H9 (cell line): ENCODE data around the gene TMSB15A. TPM values are rescaled to one million over a fixed set of nuclear protein-coding genes. Genes with fewer than 3 reads are reported as not detected.
"Not testable (repeated sequence)": the region's sequence is repeated elsewhere in the genome, so short reads cannot be mapped to it uniquely, and the experiment has no call there.

Experiments
- DNase-seq: peaks from one replicate; pipeline ENCODE4 v3.0.0-alpha.2; 2017
- H2AFZ ChIP-seq: one replicate; pipeline ENCODE4 v1.6.1; 2013; ENCODE audit warnings: mild to moderate bottlenecking, low read length, control low read depth, moderate library complexity
- H2AK5ac ChIP-seq: 2 replicates; pipeline ENCODE4 v1.6.1; 2013; ENCODE audit warnings: low read length, control low read depth, mixed read lengths; ENCODE audit not compliant: insufficient read length
- H2BK120ac ChIP-seq: one replicate; pipeline ENCODE4 v1.6.1; 2013; ENCODE audit warnings: low read depth, mild to moderate bottlenecking, low read length, control low read depth, inconsistent platforms; ENCODE audit not compliant: poor library complexity, severe bottlenecking
- H2BK12ac ChIP-seq: 2 replicates; pipeline ENCODE4 v1.6.1; 2013; ENCODE audit warnings: low read length, control low read depth, mixed read lengths, low read depth; ENCODE audit not compliant: insufficient read length
- H2BK15ac ChIP-seq: 2 replicates; pipeline ENCODE4 v1.6.1; 2013; ENCODE audit warnings: low read depth, low read length, control low read depth
- H2BK20ac ChIP-seq: one replicate; pipeline ENCODE4 v1.6.1; 2013; ENCODE audit warnings: low read depth, mild to moderate bottlenecking, low read length, control low read depth, inconsistent platforms; ENCODE audit not compliant: poor library complexity, severe bottlenecking
- H2BK5ac ChIP-seq: 2 replicates; pipeline ENCODE4 v1.6.1; 2013; ENCODE audit warnings: low read length, control low read depth, mixed read lengths; ENCODE audit not compliant: insufficient read length
- H3K14ac ChIP-seq: 2 replicates; pipeline ENCODE4 v1.6.1; 2013; ENCODE audit warnings: low read length, control low read depth; ENCODE audit not compliant: insufficient read depth
- H3K18ac ChIP-seq: 2 replicates; pipeline ENCODE4 v1.6.1; 2013; ENCODE audit warnings: low read depth, mild to moderate bottlenecking, mixed read lengths, low read length, control low read depth; ENCODE audit not compliant: insufficient read length
- H3K23ac ChIP-seq: 2 replicates; pipeline ENCODE4 v1.6.1; 2013; ENCODE audit warnings: low read length, control low read depth, mixed read lengths, low read depth; ENCODE audit not compliant: insufficient read length
- H3K23me2 ChIP-seq: 2 replicates; pipeline ENCODE4 v1.6.1; 2013; ENCODE audit warnings: low read depth, mild to moderate bottlenecking, mixed read lengths, low read length, control low read depth; ENCODE audit not compliant: insufficient read length, poor library complexity, severe bottlenecking
- H3K27ac ChIP-seq: 2 replicates; pipeline ENCODE4 v1.5.1; 2013; ENCODE audit warnings: low read length, control low read depth, mixed read lengths, low read depth; ENCODE audit not compliant: insufficient read length
- H3K27me3 ChIP-seq: 2 replicates; pipeline ENCODE4 v1.6.1; 2013; ENCODE audit warnings: low read length, control low read depth, inconsistent platforms; ENCODE audit not compliant: insufficient read depth
- H3K4ac ChIP-seq: 2 replicates; pipeline ENCODE4 v1.6.1; 2013; ENCODE audit warnings: low read depth, mild to moderate bottlenecking, control low read depth, inconsistent platforms, low read length, moderate library complexity
- H3K4me1 ChIP-seq: 2 replicates; pipeline ENCODE4 v1.6.1; 2013; ENCODE audit warnings: low read length, control low read depth, inconsistent platforms; ENCODE audit not compliant: insufficient read depth
- H3K4me2 ChIP-seq: 2 replicates; pipeline ENCODE4 v1.6.1; 2013; ENCODE audit warnings: low read length, control low read depth, mixed read lengths; ENCODE audit not compliant: insufficient read length, insufficient read depth
- H3K56ac ChIP-seq: 2 replicates; pipeline ENCODE4 v1.6.1; 2013; ENCODE audit warnings: low read depth, mild to moderate bottlenecking, mixed read lengths, low read length, control low read depth; ENCODE audit not compliant: insufficient read length
- H3K79me1 ChIP-seq: 2 replicates; pipeline ENCODE4 v1.6.1; 2013; ENCODE audit warnings: low read depth, mild to moderate bottlenecking, moderate library complexity, low read length, control low read depth, inconsistent platforms; ENCODE audit not compliant: insufficient read depth, poor library complexity, severe bottlenecking
- H3K79me2 ChIP-seq: 2 replicates; pipeline ENCODE4 v1.6.1; 2013; ENCODE audit warnings: low read length, control low read depth, inconsistent platforms; ENCODE audit not compliant: insufficient read depth
- H3K9ac ChIP-seq: 2 replicates; pipeline ENCODE4 v1.6.1; 2013; ENCODE audit warnings: low read length, control low read depth, mixed read lengths; ENCODE audit not compliant: insufficient read length; ENCODE audit errors: extremely low read depth
- H3K9me3 ChIP-seq: one replicate; pipeline ENCODE4 v1.6.1; 2013; ENCODE audit warnings: low read depth, low read length, inconsistent platforms; ENCODE audit not compliant: control insufficient read depth
- H3T11ph ChIP-seq: one replicate; pipeline ENCODE4 v1.6.1; 2013; ENCODE audit warnings: mild to moderate bottlenecking, low read length, control low read depth, inconsistent platforms
- H4K20me1 ChIP-seq: one replicate; pipeline ENCODE4 v1.6.1; 2013; ENCODE audit not compliant: control insufficient read depth, insufficient read length, insufficient read depth
- H4K5ac ChIP-seq: 2 replicates; pipeline ENCODE4 v1.6.1; 2013; ENCODE audit warnings: low read depth, mild to moderate bottlenecking, mixed read lengths, low read length, control low read depth; ENCODE audit not compliant: insufficient read length
- H4K8ac ChIP-seq: replicated peaks from 2 replicates; pipeline ENCODE4 v1.6.1; 2013; ENCODE audit warnings: low read length, control low read depth, mixed read lengths, low read depth; ENCODE audit not compliant: insufficient read length
- H4K91ac ChIP-seq: 2 replicates; pipeline ENCODE4 v1.6.1; 2013; ENCODE audit warnings: low read depth, mild to moderate bottlenecking, moderate library complexity, mixed read lengths, low read length, control low read depth; ENCODE audit not compliant: insufficient read length
- H3K27ac Mint-ChIP-seq, 3 experiments: 2 replicates in 2 of 3; 3 replicates in 1 of 3; pipeline ENCODE4 v1.8.0; 2020 to 2021; ENCODE audit warnings: mixed read lengths in 3 of 3, mild to moderate bottlenecking in 1 of 3, moderate library complexity in 1 of 3
- H3K27me3 Mint-ChIP-seq: 2 replicates; pipeline ENCODE4 v1.8.0; 2021; ENCODE audit warnings: low read depth, mild to moderate bottlenecking, moderate library complexity, mixed read lengths
- H3K36me3 Mint-ChIP-seq, 3 experiments: 2 replicates in 2 of 3; 3 replicates in 1 of 3; pipeline ENCODE4 v1.8.0; 2020 to 2021; ENCODE audit warnings: low read depth in 3 of 3, mixed read lengths in 3 of 3; ENCODE audit not compliant: insufficient read depth in 1 of 3
- H3K4me1 Mint-ChIP-seq, 2 experiments: 2 replicates each; pipeline ENCODE4 v1.8.0; 2020; ENCODE audit warnings: mixed read lengths in 2 of 2
- H3K4me3 Mint-ChIP-seq, 2 experiments: 2 replicates in 1 of 2; 3 replicates in 1 of 2; pipeline ENCODE4 v1.8.0; 2020 to 2021; ENCODE audit warnings: mild to moderate bottlenecking in 2 of 2, mixed read lengths in 2 of 2, moderate library complexity in 1 of 2
- H3K9me3 Mint-ChIP-seq, 2 experiments: 2 replicates in 1 of 2; 3 replicates in 1 of 2; pipeline ENCODE4 v1.8.0; 2020; ENCODE audit warnings: mild to moderate bottlenecking in 2 of 2, mixed read lengths in 2 of 2, moderate library complexity in 1 of 2
- WGBS: extraction: QIAGEN DNeasy Blood & Tissue Kit; methylation state at CpG from one replicate; pipeline ENCODE4 v1.1.7; 2013; ENCODE audit warnings: missing lambda C conversion rate, low lambda C conversion rate, mixed read lengths; ENCODE audit not compliant: insufficient read length; ENCODE audit errors: extremely low coverage; 5-methylcytosine and 5-hydroxymethylcytosine counted together
- total RNA-seq: library from RNA; stranded (reverse); gene quantifications from 2 replicates; pipeline ENCODE4 v1.2.1, GENCODE V29; 2021
- TF ChIP-seq, protein P1 (sequence below): fragments of 200-600 bp; sonication (generic); conservative IDR thresholded peaks from 3 replicates; pipeline ENCODE4 v1.8.0; 2021; ENCODE audit warnings: antibody characterized with exemption, mild to moderate bottlenecking

TMSB15A gene
- total RNA-seq, 1 experiment from 2014 or later: 69.2 TPM

DNA sequence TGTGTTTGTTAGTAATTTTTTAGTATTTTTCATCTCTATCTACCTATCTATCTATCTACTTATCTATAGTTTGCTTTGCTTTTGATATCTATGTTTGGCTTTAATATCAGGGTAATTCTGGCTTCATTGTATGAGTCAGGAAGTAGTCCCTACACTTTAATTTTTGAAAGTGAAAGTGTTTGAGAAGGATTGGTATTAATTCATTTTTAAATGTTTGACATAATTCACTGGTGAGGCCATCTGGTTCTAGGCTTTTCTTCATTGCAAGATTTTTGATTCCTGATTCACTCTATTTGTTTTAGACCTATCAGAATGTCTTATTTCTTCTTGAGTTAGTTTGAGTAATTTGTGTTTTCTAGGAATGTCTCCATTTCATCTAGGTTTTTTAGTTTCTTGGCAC, 24.8 kb downstream of the TMSB15A start:
- Histone ChIP-seq H4K8ac (no peak overlapping the region), H3K4me1 (no peaks in the 10 kb centered on the region), H3K56ac (no peak overlapping the region), H3K27me3 (no peaks in the 10 kb centered on the region), H3K4me2 (no peak overlapping the region), H3K79me1 (no peaks in the 10 kb centered on the region), H3K4ac (no peak overlapping the region), H3K9ac (no peak overlapping the region), H3K9me3 (peaks cover 38% of the 10 kb centered on the region), H2BK20ac (no peak overlapping the region), H2BK12ac (no peak overlapping the region), H4K5ac (no peak overlapping the region), H3K18ac (no peak overlapping the region), H3K23me2 (no peaks in the 10 kb centered on the region), H3K14ac (no peak overlapping the region), H2BK15ac (no peak overlapping the region), H3K23ac (no peak overlapping the region), H2AK5ac (no peak overlapping the region), H2BK5ac (no peak overlapping the region), H3T11ph (no peak overlapping the region), H4K91ac (no peak overlapping the region), H3K79me2 (no peaks in the 10 kb centered on the region), H3K27ac (no peak overlapping the region), H4K20me1 (no peaks in the 10 kb centered on the region), H2BK120ac (no peak overlapping the region), H2AFZ (no peak overlapping the region)
- Mint-ChIP-seq H3K4me1 (no peaks in the 10 kb centered on the region), H3K9me3 (peaks cover 33 to 49% of the 10 kb centered on the region in 2 experiments), H3K36me3 (no peaks in the 10 kb centered on the region; a peak in 1 of 7 replicates), H3K4me3 (no peak overlapping the region), H3K27me3 (peaks cover 2% of the 10 kb centered on the region; the same call in 1 of the 2 replicates), H3K27ac (no peak overlapping the region)
- no peak for DNase-seq
- TF ChIP-seq, protein P1, sequence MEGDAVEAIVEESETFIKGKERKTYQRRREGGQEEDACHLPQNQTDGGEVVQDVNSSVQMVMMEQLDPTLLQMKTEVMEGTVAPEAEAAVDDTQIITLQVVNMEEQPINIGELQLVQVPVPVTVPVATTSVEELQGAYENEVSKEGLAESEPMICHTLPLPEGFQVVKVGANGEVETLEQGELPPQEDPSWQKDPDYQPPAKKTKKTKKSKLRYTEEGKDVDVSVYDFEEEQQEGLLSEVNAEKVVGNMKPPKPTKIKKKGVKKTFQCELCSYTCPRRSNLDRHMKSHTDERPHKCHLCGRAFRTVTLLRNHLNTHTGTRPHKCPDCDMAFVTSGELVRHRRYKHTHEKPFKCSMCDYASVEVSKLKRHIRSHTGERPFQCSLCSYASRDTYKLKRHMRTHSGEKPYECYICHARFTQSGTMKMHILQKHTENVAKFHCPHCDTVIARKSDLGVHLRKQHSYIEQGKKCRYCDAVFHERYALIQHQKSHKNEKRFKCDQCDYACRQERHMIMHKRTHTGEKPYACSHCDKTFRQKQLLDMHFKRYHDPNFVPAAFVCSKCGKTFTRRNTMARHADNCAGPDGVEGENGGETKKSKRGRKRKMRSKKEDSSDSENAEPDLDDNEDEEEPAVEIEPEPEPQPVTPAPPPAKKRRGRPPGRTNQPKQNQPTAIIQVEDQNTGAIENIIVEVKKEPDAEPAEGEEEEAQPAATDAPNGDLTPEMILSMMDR: no peak

DNA sequence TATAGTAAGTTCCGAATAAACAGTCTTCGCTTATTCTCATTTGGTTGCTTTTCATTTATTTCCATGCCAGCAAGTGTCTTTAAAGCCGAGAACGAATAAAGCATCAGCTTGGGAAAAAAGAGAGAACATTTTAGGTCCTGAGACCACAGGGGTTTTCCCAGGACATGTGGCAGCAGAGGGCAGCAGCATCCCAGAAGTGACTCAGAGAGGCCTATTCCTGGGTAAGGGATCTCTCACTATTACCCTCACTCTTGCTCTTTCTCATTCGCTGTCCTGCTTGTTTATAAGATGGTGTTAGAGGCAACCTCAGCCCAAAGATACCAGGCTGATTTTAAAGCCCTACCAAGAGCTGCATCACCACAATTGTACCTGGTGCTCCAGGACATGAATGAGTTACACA, 37.8 kb downstream of the TMSB15A start:
- H3K27ac Mint-ChIP-seq, H4K91ac ChIP-seq, H3K27me3 Mint-ChIP-seq, H4K8ac ChIP-seq, H3K4me3 Mint-ChIP-seq, H2BK120ac ChIP-seq, H3K56ac ChIP-seq, H3K18ac ChIP-seq, H3K4me1 Mint-ChIP-seq, H3K27me3 ChIP-seq, H3K9me3 ChIP-seq, H2BK15ac ChIP-seq, H2BK12ac ChIP-seq, H3K4me2 ChIP-seq, H3K9ac ChIP-seq, H3K4ac ChIP-seq, H3K23ac ChIP-seq, H2AFZ ChIP-seq, H2AK5ac ChIP-seq, H3K4me1 ChIP-seq, H2BK5ac ChIP-seq, H2BK20ac ChIP-seq, DNase-seq, H3K27ac ChIP-seq, H3K14ac ChIP-seq, H4K5ac ChIP-seq, H3T11ph ChIP-seq, H3K9me3 Mint-ChIP-seq, H3K23me2 ChIP-seq, H4K20me1 ChIP-seq, H3K79me2 ChIP-seq, H3K36me3 Mint-ChIP-seq, H3K79me1 ChIP-seq: not testable (repeated sequence)
- WGBS: no CpG with 5 or more reads among the region's 5 CpGs
